Fibroblast of skin of left quadriceps (primary cell): ENCODE measurements around the gene CAMK2G.

Source experiments
- DNase-seq, 2 experiments: peaks; one replicate each; pipeline ENCODE4 v3.0.0-alpha.2; 2013; ENCODE audit warnings: low read depth in 2 of 2

Gene CAMK2G

GRCh38 chr10:73863039-73863817, 11.1 kb downstream of the CAMK2G start:
- no peak for DNase-seq

- DNase-seq: no peak
Observed at GRCh38 chr10:73862011-73862410, 12.3 kb downstream of the CAMK2G start.

DNA sequence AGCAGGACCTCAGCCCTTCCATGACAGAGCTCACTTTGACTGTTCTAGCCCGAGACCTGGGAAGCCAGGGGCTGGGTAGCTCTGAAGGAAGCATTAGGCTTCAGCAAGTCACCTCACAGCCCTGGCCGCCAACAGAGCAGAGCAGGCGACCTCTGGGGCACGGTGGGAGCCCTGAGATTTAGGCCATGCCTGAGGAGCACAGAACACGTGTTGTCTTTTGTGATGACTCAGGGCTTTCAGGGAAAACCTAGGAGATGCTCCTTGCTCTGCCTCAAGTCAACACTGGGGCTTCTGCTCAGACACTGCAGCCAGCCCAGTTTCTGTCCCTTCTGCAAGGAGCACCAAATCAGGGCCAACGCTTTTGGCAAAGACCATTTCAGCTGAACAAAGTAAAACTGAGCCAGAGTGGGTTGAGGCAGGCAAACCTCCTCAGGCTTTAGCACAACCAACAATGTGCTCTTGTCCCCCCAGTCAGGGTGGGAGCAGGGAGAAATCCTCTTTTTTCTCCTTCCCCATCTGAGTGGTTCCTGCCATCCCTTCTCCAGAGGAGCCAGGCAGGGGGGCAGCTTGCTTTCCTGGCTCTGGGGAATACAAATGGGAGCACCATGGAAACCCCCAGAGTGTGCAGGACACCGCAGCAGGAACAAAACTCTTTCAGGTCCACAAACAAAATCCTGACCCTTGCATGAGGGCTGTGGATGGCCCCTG, 14.4 kb downstream of the CAMK2G start:
- DNase-seq: no peak

DNA sequence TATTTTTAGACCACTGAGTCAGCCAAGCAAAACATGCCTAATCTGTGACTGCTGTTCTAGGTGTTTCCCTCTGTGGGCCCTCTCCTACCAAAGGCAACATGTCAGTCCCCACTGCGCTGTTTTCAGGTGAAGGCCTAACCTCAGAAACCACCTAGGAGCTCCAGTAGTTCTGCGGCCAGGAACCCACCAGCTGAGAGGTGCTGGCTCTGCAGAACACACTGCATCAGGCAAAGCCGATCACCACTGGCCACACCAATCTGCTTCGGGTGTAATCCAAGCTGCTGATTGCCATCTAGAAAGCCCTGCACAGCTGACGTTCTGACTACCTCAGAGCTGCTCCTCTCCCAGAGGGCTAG, 14.9 kb downstream of the CAMK2G start:
- DNase-seq: no peak

DNA sequence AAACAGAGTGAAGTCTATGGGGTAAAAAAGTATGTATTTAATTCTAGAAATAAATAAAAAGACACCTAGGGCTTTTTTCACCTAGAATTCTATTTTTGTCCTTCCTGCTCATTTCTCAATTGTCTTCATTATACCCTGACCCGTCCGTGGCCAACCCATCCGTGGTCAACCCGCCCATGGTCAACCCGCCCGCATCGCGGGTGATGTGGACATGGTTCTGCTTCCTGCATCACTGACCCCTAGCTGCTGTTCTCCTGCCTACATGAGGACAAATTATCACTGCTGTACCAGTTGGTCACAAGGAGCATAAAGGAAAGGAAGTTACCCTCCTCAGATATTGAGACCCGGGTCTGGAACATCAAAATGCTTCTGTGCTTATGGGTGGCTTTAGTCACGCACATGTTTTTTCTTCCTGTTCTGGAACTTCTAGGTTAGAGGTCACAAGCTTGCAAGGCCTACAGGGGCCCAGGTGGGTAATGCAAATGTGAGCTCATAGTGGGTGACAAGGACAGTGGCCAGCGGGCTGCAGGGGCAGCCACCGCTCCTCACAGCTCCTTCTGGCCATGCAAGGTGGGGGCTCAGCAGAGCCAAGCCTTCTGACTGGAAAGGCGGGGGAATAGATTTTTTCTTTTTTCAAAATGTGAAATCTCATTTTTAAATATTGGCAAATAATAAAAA, 15.5 kb downstream of the CAMK2G start:
- no peak for DNase-seq

- no peak for DNase-seq
Observed at GRCh38 chr10:73858013-73858708, 16.2 kb downstream of the CAMK2G start.

DNA sequence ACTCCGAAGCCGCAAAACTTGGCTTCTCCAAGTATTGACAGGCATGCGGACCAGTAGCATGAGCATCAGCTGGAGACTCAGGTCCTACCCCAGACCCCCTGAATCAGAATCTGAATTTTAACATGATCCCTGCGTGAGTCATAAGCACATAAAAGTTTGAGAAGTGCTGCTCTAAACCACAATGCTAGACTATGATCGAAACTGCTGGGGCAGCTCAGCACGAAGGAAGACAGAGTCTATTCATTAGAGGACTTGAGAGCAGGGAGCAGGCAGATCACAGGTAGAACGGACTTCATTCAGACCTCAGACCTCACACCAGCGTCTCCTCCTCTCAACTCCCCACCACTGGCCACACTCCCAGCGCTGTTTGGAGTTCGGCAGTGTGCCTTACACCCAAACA, 16.9 kb downstream of the CAMK2G start:
- peak in 1 of 2 experiments; percentile 35 for DNase-seq

DNA sequence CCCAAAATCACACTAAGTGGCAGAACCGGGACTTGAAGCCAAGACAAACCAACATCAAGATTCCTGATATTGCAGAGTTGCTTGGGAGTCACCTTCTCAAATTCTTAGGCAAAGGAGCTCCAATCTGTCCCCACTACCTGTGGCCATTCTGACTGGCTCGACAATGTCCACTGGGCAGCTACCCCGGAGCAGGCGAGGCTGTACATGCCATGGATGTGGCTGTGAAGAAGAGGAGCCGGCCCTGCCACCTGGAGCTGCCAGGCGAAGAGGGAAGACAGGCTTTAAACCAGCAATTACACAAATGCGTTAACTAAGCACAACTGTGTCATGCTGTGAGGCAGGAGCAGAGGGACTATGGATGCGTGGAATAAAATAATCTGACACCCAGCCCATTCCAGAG, 18.1 kb downstream of the CAMK2G start:
- no peak for DNase-seq

- no peak for DNase-seq
Observed at GRCh38 chr10:73855413-73855812, 18.9 kb downstream of the CAMK2G start.

DNA sequence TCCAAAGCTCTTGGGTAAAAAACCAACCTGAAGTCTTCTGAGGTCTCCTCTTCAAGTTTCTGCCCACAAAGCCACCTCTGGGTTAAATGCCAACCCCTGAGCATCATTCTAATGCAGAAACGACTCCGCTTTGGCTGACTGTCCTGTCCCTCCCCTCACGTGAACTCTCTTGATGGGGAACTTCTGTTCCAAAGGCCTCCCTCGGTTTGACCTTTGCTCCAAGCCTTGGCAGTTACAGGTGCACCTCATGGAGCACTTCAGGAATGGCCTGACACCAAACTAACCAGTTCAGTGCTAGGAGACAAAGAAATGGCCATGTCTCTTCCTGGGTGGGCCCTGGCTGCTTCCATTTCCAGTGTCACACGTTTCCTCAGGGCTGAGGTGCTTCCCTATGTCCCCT, 20.0 kb downstream of the CAMK2G start:
- no peak for DNase-seq

- no peak for DNase-seq
Observed at GRCh38 chr10:73853196-73853595, 21.2 kb downstream of the CAMK2G start.

GRCh38 chr10:73850863-73851461, 23.4 kb downstream of the CAMK2G start:
- DNase-seq: peak; percentile 97

GRCh38 chr10:73850211-73850610, 24.1 kb downstream of the CAMK2G start:
- DNase-seq: no peak

DNA sequence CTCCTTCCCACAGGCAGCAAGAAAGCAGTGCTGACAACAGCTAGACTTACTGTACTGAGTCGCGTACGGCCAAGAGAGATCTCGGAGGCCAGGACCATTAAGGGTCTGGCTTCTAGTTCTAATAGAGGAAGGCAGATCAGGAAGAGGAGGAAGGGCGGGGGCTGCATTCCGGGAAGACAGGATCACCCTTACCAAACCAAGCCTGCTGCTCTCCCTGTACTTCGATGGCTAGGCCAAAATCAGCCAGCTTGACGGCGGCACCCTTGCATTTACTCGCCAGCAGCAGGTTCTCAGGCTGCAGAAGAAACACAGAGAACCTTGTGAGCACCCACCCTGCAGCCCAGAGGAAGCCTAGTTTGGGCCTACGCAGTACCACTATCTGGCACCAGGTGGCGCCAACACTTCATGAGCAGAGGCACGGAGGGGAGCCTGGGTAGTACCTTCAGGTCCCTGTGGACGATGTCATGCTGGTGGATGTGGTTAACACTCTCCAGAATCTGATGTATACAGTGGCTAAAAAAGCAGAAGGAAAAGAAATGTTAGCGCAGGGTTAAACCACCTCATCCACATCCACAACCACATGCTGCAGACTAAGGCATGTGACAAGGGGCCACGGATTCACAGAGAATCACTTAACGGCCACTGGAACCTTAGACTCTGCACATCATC, 25.4 kb downstream of the CAMK2G start:
- DNase-seq: peak; percentile 62 to 65

GRCh38 chr10:73847031-73847430, 27.3 kb downstream of the CAMK2G start:
- no peak for DNase-seq

- DNase-seq: no peak
Observed at GRCh38 chr10:73843261-73843660, 31.1 kb downstream of the CAMK2G start.

GRCh38 chr10:73842349-73842748, 32.0 kb downstream of the CAMK2G start:
- DNase-seq: no peak

GRCh38 chr10:73841526-73842285, 32.6 kb downstream of the CAMK2G start:
- DNase-seq: peak in 1 of 2 experiments; percentile 10

GRCh38 chr10:73841061-73841421, 33.3 kb downstream of the CAMK2G start:
- no peak for DNase-seq

GRCh38 chr10:73840403-73841060, 33.8 kb downstream of the CAMK2G start:
- DNase-seq: no peak
